K562 (cell line): ENCODE results near the gene EFHD2. TPM values are rescaled to one million over a fixed set of nuclear protein-coding genes. Genes with fewer than 3 reads are reported as not detected.

Source experiments
- ARID1B ChIP-seq: fragments of 450-650 bp; IDR thresholded peaks from 2 replicates; pipeline ENCODE4 v1.6.1; 2016; ENCODE audit warnings: antibody characterized with exemption, mild to moderate bottlenecking, inconsistent platforms
- ATF1 ChIP-seq, 2 experiments: fragments of 450-650 bp in 1 of 2; IDR thresholded peaks; 2 replicates each; pipeline ENCODE4 v1.6.1; 2016; ENCODE audit warnings: missing compliant biosample characterization in 1 of 2, missing genetic modification characterization in 1 of 2
- CBFB ChIP-seq: sonication (generic); formaldehyde crosslinking; IDR thresholded peaks from 2 replicates; pipeline ENCODE4 v1.4.0; 2020; ENCODE audit warnings: mild to moderate bottlenecking, missing genetic modification reagents
- DIDO1 ChIP-seq: fragments of 450-650 bp; IDR thresholded peaks from 2 replicates; pipeline ENCODE4 v1.6.1; 2016; ENCODE audit warnings: low read depth, missing biosample characterization, missing genetic modification characterization
- ERF ChIP-seq: fragments of 450-650 bp; formaldehyde crosslinking; IDR thresholded peaks from 2 replicates; pipeline ENCODE4 v1.4.0; 2020; ENCODE audit warnings: mild to moderate bottlenecking, mixed read lengths
- GABPB1 ChIP-seq: sonication (generic); formaldehyde crosslinking; IDR thresholded peaks from 2 replicates; pipeline ENCODE4 v1.8.0; 2022; ENCODE audit warnings: mild to moderate bottlenecking, missing genetic modification reagents
- GATAD2A ChIP-seq: fragments of 450-650 bp; IDR thresholded peaks from 2 replicates; pipeline ENCODE4 v1.6.1; 2017
- HSF4 ChIP-seq: fragments of 250-450 bp; sonication (Bioruptor Pico); IDR thresholded peaks from 2 replicates; pipeline ENCODE4 v2.1.2; 2022; ENCODE audit warnings: mild to moderate bottlenecking, moderate library complexity, borderline replicate concordance
- JUND ChIP-seq, 2 experiments: IDR thresholded peaks; 2 replicates in 1 of 2; 3 replicates in 1 of 2; pipeline ENCODE4 v1.6.1; 2011; ENCODE audit warnings: borderline replicate concordance in 2 of 2, low read depth in 2 of 2, low read length in 2 of 2, improper control_type of control experiment in 1 of 2, missing biosample characterization in 1 of 2, missing genetic modification characterization in 1 of 2, missing genetic modification reagents in 1 of 2
- LEF1 ChIP-seq: fragments of 450-650 bp; IDR thresholded peaks from 2 replicates; pipeline ENCODE4 v1.6.1; 2016; ENCODE audit warnings: mild to moderate bottlenecking
- MAZ ChIP-seq, 2 experiments: fragments of 450-650 bp in 1 of 2; sonication (generic) in 1 of 2; formaldehyde crosslinking; IDR thresholded peaks in 1 of 2; conservative IDR thresholded peaks in 1 of 2; 2 replicates each; pipeline versions ENCODE4 v1.4.0 to v1.5.0; 2020; ENCODE audit warnings: mild to moderate bottlenecking in 1 of 2, missing genetic modification reagents in 1 of 2
- PHB ChIP-seq: fragments of 250-450 bp; sonication (Bioruptor Pico); IDR thresholded peaks from 2 replicates; pipeline ENCODE4 v1.5.0; 2021
- RCOR1 ChIP-seq, 2 experiments: IDR thresholded peaks; 2 replicates each; pipeline ENCODE4 v1.6.1; 2012; ENCODE audit warnings: low read depth in 2 of 2, low read length in 2 of 2, borderline replicate concordance in 1 of 2, improper control_type of control experiment in 1 of 2
- SMARCB1 ChIP-seq: IDR thresholded peaks from 2 replicates; pipeline ENCODE4 v1.6.1; 2011; ENCODE audit warnings: improper control_type of control experiment, low read depth; ENCODE audit not compliant: insufficient read length
- SMARCE1 ChIP-seq: fragments of 450-650 bp; IDR thresholded peaks from 2 replicates; pipeline ENCODE4 v1.7.1; 2016; ENCODE audit warnings: mild to moderate bottlenecking
- SPI1 ChIP-seq: IDR thresholded peaks from 2 replicates; pipeline ENCODE4 v1.6.1; 2011; ENCODE audit warnings: low read depth, low read length, control low read depth, borderline replicate concordance
- STAG1 ChIP-seq: sonication (generic); formaldehyde crosslinking; IDR thresholded peaks from 2 replicates; pipeline ENCODE4 v1.5.0; 2020; ENCODE audit warnings: missing genetic modification reagents, borderline replicate concordance
- TGIF2 ChIP-seq: sonication (generic); formaldehyde crosslinking; IDR thresholded peaks from 2 replicates; pipeline ENCODE4 v1.8.1; 2022; ENCODE audit warnings: mild to moderate bottlenecking, missing genetic modification reagents, moderate library complexity
- WHSC1 ChIP-seq: IDR thresholded peaks from one replicate; pipeline ENCODE4 v1.6.1; 2012; ENCODE audit warnings: low read length, control low read depth, inconsistent platforms
- ZBED1 ChIP-seq: IDR thresholded peaks from 2 replicates; pipeline ENCODE4 v1.6.1; 2014
- ZBTB7A ChIP-seq: IDR thresholded peaks from 2 replicates; pipeline ENCODE4 v1.6.1; 2011; ENCODE audit warnings: low read depth, mild to moderate bottlenecking, low read length, moderate library complexity, borderline replicate concordance; ENCODE audit not compliant: control insufficient read depth
- ZNF12 ChIP-seq: sonication (generic); formaldehyde crosslinking; IDR thresholded peaks from 2 replicates; pipeline ENCODE4 v1.4.0; 2020; ENCODE audit warnings: mild to moderate bottlenecking, missing genetic modification reagents
- ZNF445 ChIP-seq: fragments of 250-450 bp; sonication (Bioruptor Pico); IDR thresholded peaks from 2 replicates; pipeline ENCODE4 v1.4.0; 2020; ENCODE audit warnings: low read depth, mild to moderate bottlenecking, moderate library complexity
- ZNF561 ChIP-seq: fragments of 450-650 bp; formaldehyde crosslinking; conservative IDR thresholded peaks from 2 replicates; pipeline ENCODE4 v1.4.0; 2020; ENCODE audit warnings: mild to moderate bottlenecking, moderate library complexity
- ZNF639 ChIP-seq, 2 experiments: fragments of 200-800 bp in 1 of 2; sonication (Bioruptor generic) in 1 of 2; sonication (generic) in 1 of 2; formaldehyde crosslinking in 1 of 2; IDR thresholded peaks in 1 of 2; conservative IDR thresholded peaks in 1 of 2; 2 replicates each; pipeline versions ENCODE4 v1.5.0 to v1.6.1; 2016 to 2020; ENCODE audit warnings: missing compliant biosample characterization in 1 of 2, missing genetic modification characterization in 1 of 2, missing genetic modification reagents in 1 of 2
- ZNF707 ChIP-seq: fragments of 250-450 bp; sonication (Bioruptor Pico); conservative IDR thresholded peaks from 2 replicates; pipeline ENCODE4 v1.8.0; 2022; ENCODE audit warnings: inconsistent platforms, mild to moderate bottlenecking, moderate library complexity
- polyA plus RNA-seq, 8 experiments: library from polyadenylated mRNA; depleted of rRNA in 4 of 8; stranded (reverse) in 5 of 8; unstranded in 3 of 8; fragments of >200 nt; fragmentation: Nextera tagmentation in 2 of 8; fragmentation: Illumina TruSeq in 1 of 8; extraction: Ambion mirVana in 2 of 8; extraction: Trizol in 1 of 8; gene quantifications; 2 replicates each; pipeline versions ENCODE4 v1.2.1 to v1.2.3, GENCODE V29; 2011 to 2014; ENCODE audit warnings: inconsistent platforms in 1 of 8, missing spikeins in 1 of 8
- total RNA-seq, 7 experiments: library from RNA; depleted of rRNA in 6 of 7; stranded (reverse); fragments of >200 nt in 6 of 7; fragmentation: Illumina TruSeq in 2 of 7; extraction: Trizol in 2 of 7; gene quantifications; 2 replicates each; pipeline versions ENCODE4 v1.2.1 to v1.2.3, GENCODE V29; 2011 to 2021; ENCODE audit warnings: low replicate concordance in 1 of 7

EFHD2 gene
- total and polyA plus RNA-seq, 9 of the 15 experiments (the other 6 are each of a cell fraction or from before 2014, with no cell fraction given): 1.7 to 73.5 (median 25.2) TPM

- no peak for TF ChIP-seq HSF4 (CRISPR knock-in tag)
- peak; percentile 95 for TF ChIP-seq SPI1
- TF ChIP-seq WHSC1: no peak
- TF ChIP-seq RCOR1 (IDR thresholded peaks at IDR 0.05; ENCODE audit: borderline replicate concordance in 1 of 2, low read depth in 2 of 2, low read length in 2 of 2): peak in 1 of 2 experiments; percentile 81; a peak in 2 of 4 replicates
- no peak for TF ChIP-seq ZNF445 (CRISPR knock-in tag)
- TF ChIP-seq SMARCE1: peak; percentile 94
- TF ChIP-seq TGIF2 (CRISPR knock-in tag): no peak
- peak; percentile 56 for TF ChIP-seq GABPB1 (CRISPR knock-in tag)
- TF ChIP-seq ZNF561: no peak
- TF ChIP-seq ATF1 (CRISPR knock-in tag; IDR thresholded peaks at IDR 0.05): no peak
- no peak for TF ChIP-seq ATF1 (tag; IDR thresholded peaks at IDR 0.05)
- TF ChIP-seq GATAD2A: peak; percentile 89
- TF ChIP-seq ZNF12 (CRISPR knock-in tag): no peak
- peak; percentile 91; the same call in 1 of the 2 replicates for TF ChIP-seq ZBTB7A
- TF ChIP-seq CBFB (CRISPR knock-in tag): 0 out of 2 replicates have a peak, but pooled peaks have one; percentile 6
- peak; percentile 89 for TF ChIP-seq ARID1B
- TF ChIP-seq ZNF639 (CRISPR knock-in tag; conservative IDR thresholded peaks at IDR 0.05 in 1 of 2, IDR thresholded peaks at IDR 0.05 in 1 of 2): peak in 1 of 2 experiments; percentile 67; a peak in 1 of 4 replicates
- no peak for TF ChIP-seq DIDO1
- no peak for TF ChIP-seq SMARCB1
- TF ChIP-seq JUND (IDR thresholded peaks at IDR 0.05; ENCODE audit: borderline replicate concordance, low read depth, low read length): peak; percentile 95
- TF ChIP-seq JUND (tag; IDR thresholded peaks at IDR 0.05; ENCODE audit: borderline replicate concordance, low read depth, low read length): peak; percentile 89; the same call in 2 of the 3 replicates
- peak; percentile 54; the same call in 1 of the 2 replicates for TF ChIP-seq LEF1
- peak; percentile 27; the same call in 1 of the 2 replicates for TF ChIP-seq ZBED1
- TF ChIP-seq PHB (CRISPR knock-in tag): no peak
- 0 out of 2 replicates have a peak, but pooled peaks have one; percentile 81 for TF ChIP-seq ERF (CRISPR knock-in tag)
- TF ChIP-seq MAZ (CRISPR knock-in tag; conservative IDR thresholded peaks at IDR 0.05 in 1 of 2, IDR thresholded peaks at IDR 0.05 in 1 of 2): peak in 1 of 2 experiments; percentile 51; a peak in 2 of 4 replicates
- TF ChIP-seq STAG1 (CRISPR knock-in tag): no peak
- no peak for TF ChIP-seq ZNF707 (CRISPR knock-in tag)
These were observed 7.6 kb downstream of the EFHD2 start (continued) for GRCh38 chr1:15417059-15417934.
